DND-41 (cell line): Measurements from ENCODE around the gene ELN.

ENCODE experiments used
- ATAC-seq: fragments of 200-7000 bp; cut with Tn5 transposase; 3 replicates; pipeline ENCODE4 v1.9.1; 2021; ENCODE audit warnings: low read depth; ENCODE audit not compliant: insufficient read depth
- DNase-seq: peaks from one replicate; pipeline ENCODE4 v3.0.0-alpha.2; 2020
- H2AFZ ChIP-seq: 2 replicates; pipeline ENCODE4 v1.6.0; 2012; ENCODE audit warnings: low read depth, low read length
- H3K27ac ChIP-seq: 2 replicates; pipeline ENCODE4 v1.5.1; 2012; ENCODE audit warnings: low read length, inconsistent platforms
- H3K27me3 ChIP-seq: fragments of 200-600 bp; sonication (generic); 2 replicates; pipeline ENCODE4 v1.6.0; 2012; ENCODE audit warnings: low read length, mild to moderate bottlenecking, inconsistent platforms; ENCODE audit not compliant: insufficient read depth, poor library complexity
- H3K36me3 ChIP-seq: 2 replicates; pipeline ENCODE4 v1.5.1; 2012; ENCODE audit warnings: low read length, inconsistent platforms; ENCODE audit not compliant: insufficient read depth
- H3K4me1 ChIP-seq: 2 replicates; pipeline ENCODE4 v1.5.1; 2012; ENCODE audit warnings: mild to moderate bottlenecking, low read length; ENCODE audit not compliant: insufficient read depth
- H3K4me2 ChIP-seq: 2 replicates; pipeline ENCODE4 v1.6.0; 2012; ENCODE audit warnings: mild to moderate bottlenecking, moderate library complexity, low read length, inconsistent platforms; ENCODE audit not compliant: insufficient read depth
- H3K4me3 ChIP-seq, 2 experiments: fragments of 200-600 bp in 1 of 2; shearing (Covaris generic) in 1 of 2; 2 replicates each; pipeline ENCODE4 v1.5.1; 2012 to 2016; ENCODE audit warnings: inconsistent platforms in 2 of 2, low read length in 2 of 2, mild to moderate bottlenecking in 2 of 2, low read depth in 1 of 2, moderate library complexity in 1 of 2
- H3K79me2 ChIP-seq: 2 replicates; pipeline ENCODE4 v1.6.0; 2012; ENCODE audit warnings: low read length, inconsistent platforms; ENCODE audit not compliant: insufficient read depth
- H3K9ac ChIP-seq: 2 replicates; pipeline ENCODE4 v1.6.0; 2012; ENCODE audit warnings: low read depth, mild to moderate bottlenecking, inconsistent platforms, low read length, moderate library complexity
- H3K9me3 ChIP-seq: 2 replicates; pipeline ENCODE4 v1.5.1; 2012; ENCODE audit warnings: low read length, moderate library complexity, mild to moderate bottlenecking, inconsistent platforms; ENCODE audit not compliant: insufficient read depth, severe bottlenecking
- H4K20me1 ChIP-seq: 2 replicates; pipeline ENCODE4 v1.6.0; 2012; ENCODE audit warnings: low read length; ENCODE audit not compliant: insufficient read depth
- EZH2 ChIP-seq: IDR thresholded peaks from 3 replicates; pipeline ENCODE4 v1.6.1; 2012; ENCODE audit warnings: borderline replicate concordance, low read depth, mild to moderate bottlenecking, moderate library complexity, low read length, inconsistent platforms; ENCODE audit not compliant: severe bottlenecking
- TF ChIP-seq, protein P1 (sequence below): IDR thresholded peaks from 2 replicates; pipeline ENCODE4 v1.5.1; 2012; ENCODE audit warnings: borderline replicate concordance, low read length, moderate library complexity, mild to moderate bottlenecking; ENCODE audit not compliant: poor library complexity, severe bottlenecking; ENCODE audit errors: extremely low read depth

ELN gene

DNA sequence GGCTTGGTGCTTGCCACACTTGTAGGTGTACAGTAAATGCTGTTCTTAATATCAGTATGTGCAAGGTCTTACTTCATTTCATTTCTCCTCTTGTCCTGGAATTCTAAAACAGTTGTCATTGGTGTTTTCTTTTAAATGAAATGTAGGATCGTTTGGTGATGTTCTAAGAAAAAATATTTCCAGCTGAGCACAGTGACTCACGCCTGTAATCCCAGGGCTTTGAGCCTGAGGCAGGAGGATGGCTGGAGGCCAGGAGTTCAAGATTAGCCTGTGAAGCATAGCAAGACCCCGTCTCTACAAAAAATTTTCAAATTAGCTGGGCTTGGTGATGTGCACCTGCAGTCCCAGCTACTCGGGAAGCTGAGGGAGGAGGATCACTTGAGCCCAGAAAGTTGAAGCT is 32.6 kb upstream of the ELN start:
- Histone ChIP-seq H3K27me3 (no peaks in the 10 kb centered on the region), H3K4me2 (no peak overlapping the region), H3K27ac (no peak overlapping the region), H3K9me3 (peaks cover 5% of the 10 kb centered on the region), H3K79me2 (no peaks in the 10 kb centered on the region), H3K36me3 (no peaks in the 10 kb centered on the region), H3K9ac (no peak overlapping the region), H3K4me3 (no peak overlapping the region), H2AFZ (no peak overlapping the region), H4K20me1 (no peaks in the 10 kb centered on the region), H3K4me1 (no peaks in the 10 kb centered on the region)
- ATAC-seq (no peak), DNase-seq (no peak)
- TF ChIP-seq EZH2, result no peak
- TF ChIP-seq, protein P1, sequence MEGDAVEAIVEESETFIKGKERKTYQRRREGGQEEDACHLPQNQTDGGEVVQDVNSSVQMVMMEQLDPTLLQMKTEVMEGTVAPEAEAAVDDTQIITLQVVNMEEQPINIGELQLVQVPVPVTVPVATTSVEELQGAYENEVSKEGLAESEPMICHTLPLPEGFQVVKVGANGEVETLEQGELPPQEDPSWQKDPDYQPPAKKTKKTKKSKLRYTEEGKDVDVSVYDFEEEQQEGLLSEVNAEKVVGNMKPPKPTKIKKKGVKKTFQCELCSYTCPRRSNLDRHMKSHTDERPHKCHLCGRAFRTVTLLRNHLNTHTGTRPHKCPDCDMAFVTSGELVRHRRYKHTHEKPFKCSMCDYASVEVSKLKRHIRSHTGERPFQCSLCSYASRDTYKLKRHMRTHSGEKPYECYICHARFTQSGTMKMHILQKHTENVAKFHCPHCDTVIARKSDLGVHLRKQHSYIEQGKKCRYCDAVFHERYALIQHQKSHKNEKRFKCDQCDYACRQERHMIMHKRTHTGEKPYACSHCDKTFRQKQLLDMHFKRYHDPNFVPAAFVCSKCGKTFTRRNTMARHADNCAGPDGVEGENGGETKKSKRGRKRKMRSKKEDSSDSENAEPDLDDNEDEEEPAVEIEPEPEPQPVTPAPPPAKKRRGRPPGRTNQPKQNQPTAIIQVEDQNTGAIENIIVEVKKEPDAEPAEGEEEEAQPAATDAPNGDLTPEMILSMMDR, result no peak

DNA sequence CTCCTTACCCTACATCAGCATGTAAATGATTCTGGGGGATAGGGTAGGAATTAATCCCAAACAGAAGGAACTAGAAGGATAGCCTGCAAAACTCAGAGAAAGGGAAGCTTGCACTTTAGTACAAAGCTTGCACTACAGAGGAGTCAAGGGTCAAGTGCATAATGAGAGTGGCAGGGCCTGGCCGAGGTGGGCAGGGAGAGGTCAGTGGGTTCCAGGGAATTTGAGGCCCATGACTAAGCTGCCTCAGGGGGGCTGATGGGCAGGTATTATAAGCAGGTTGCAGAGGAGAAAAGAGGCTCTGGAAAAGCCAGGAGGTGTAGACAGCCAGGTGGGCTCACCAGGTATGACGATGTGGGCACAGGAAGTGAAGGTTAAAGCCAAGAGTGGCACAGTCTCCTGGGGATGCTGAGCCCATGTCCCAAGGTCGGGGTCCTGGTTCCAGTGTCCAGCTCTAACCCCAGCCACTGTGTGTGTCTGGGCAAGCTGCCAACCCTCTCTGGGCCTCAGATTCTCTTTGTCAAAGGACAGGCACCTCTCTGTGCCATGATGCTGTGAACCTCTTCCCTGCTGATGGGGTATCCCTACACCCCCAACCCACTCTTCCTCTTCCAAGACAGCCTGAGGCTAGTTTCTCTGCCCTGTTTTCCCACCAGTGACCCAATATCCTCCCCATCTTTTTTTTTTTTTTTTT is 32.0 kb upstream of the ELN start:
- no peak overlapping the region for H3K4me2 ChIP-seq
- H3K79me2 ChIP-seq, result no peaks in the 10 kb centered on the region
- H3K36me3 ChIP-seq, result no peaks in the 10 kb centered on the region
- H3K9me3 ChIP-seq, result peaks cover 5% of the 10 kb centered on the region
- H3K27ac ChIP-seq, result no peak overlapping the region
- H3K4me3 ChIP-seq, result no peak overlapping the region
- no peaks in the 10 kb centered on the region for H3K27me3 ChIP-seq
- H2AFZ ChIP-seq, result no peak overlapping the region
- H3K4me1 ChIP-seq, result no peaks in the 10 kb centered on the region
- DNase-seq, result no peak
- no peak for ATAC-seq
- H4K20me1 ChIP-seq, result no peaks in the 10 kb centered on the region
- H3K9ac ChIP-seq, result no peak overlapping the region
- no peak for TF ChIP-seq EZH2
- TF ChIP-seq, protein P1, result no peak

DNA sequence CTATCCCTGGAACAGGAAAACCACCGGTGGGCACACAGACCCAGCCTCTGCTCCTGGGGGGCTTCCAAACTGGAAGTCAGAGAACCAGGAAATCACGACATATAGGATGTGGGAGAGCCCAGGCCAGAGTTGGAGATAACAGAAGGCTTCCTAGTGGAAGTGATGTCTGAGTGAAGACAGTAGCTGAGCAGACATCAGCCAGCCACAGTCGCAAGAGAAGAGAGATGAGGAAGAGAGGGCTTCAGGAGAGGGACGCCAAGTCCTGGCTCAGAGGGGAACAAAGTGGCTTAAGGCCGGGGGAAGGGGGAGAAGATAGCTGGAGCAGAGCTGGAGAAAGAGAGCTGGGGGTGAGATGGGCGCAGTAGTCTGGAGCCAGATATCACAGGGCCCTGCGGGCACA is 30.9 kb upstream of the ELN start:
- ATAC-seq (no peak), DNase-seq (no peak)
- H3K9me3 ChIP-seq, result peaks cover 5% of the 10 kb centered on the region
- H4K20me1 ChIP-seq, result no peaks in the 10 kb centered on the region
- H2AFZ ChIP-seq, result no peak overlapping the region
- H3K79me2 ChIP-seq, result no peaks in the 10 kb centered on the region
- H3K27ac ChIP-seq, result no peak overlapping the region
- no peaks in the 10 kb centered on the region for H3K27me3 ChIP-seq
- H3K4me1 ChIP-seq, result no peaks in the 10 kb centered on the region
- H3K36me3 ChIP-seq, result no peaks in the 10 kb centered on the region
- no peak overlapping the region for H3K4me3 ChIP-seq
- no peak for TF ChIP-seq EZH2
- TF ChIP-seq, protein P1, result no peak
- H3K4me2 ChIP-seq, result no peak overlapping the region
- no peak overlapping the region for H3K9ac ChIP-seq
